SK-N-SH (cell line): ENCODE results near the gene TMED8. TPM values are rescaled to one million over a fixed set of nuclear protein-coding genes. Genes with fewer than 3 reads are reported as not detected.

Experiments
- CTCF ChIA-PET: fragments of 300-600, 350-600 bp; formaldehyde crosslinking; extraction: SDS; loops from one replicate; lab custom pipeline; 2021; lab: Yijun Ruan, JAX
- POLR2A ChIA-PET: fragments of 350-600 bp; sonication (Branson Sonifier 250); formaldehyde crosslinking; extraction: SDS; loops from one replicate; lab custom pipeline; 2020; ENCODE audit warnings: antibody characterized with exemption, inconsistent platforms; lab: Yijun Ruan, JAX
- DNase-seq: peaks from one replicate; pipeline ENCODE4 v3.0.0; 2012
- H2AFZ ChIP-seq: fragments of 200-600 bp; sonication (generic); 2 replicates; pipeline ENCODE4 v1.8.1; 2016; ENCODE audit warnings: antibody characterized with exemption, mild to moderate bottlenecking, low read depth
- H3F3A ChIP-seq: fragments of 200-600 bp; sonication (generic); replicated peaks from 2 replicates; pipeline ENCODE3; 2016; ENCODE audit warnings: antibody characterized with exemption, mild to moderate bottlenecking; ENCODE audit not compliant: insufficient read depth
- H3K27ac ChIP-seq, 2 experiments: fragments of 200-500 bp in 1 of 2; fragments of 200-600 bp in 1 of 2; sonication (Bioruptor generic) in 1 of 2; sonication (generic), shearing (Covaris generic) in 1 of 2; 2 replicates each; pipeline versions ENCODE4 v1.5.1 to v1.6.1; 2014 to 2016; ENCODE audit warnings: low read depth in 2 of 2, inconsistent platforms in 1 of 2, low read length in 1 of 2, mild to moderate bottlenecking in 1 of 2, mixed read lengths in 1 of 2
- H3K27me3 ChIP-seq: fragments of 200-600 bp; sonication (generic), shearing (Covaris generic); 2 replicates; pipeline ENCODE4 v1.6.1; 2016; ENCODE audit warnings: mixed run types; ENCODE audit not compliant: insufficient read depth
- H3K36me3 ChIP-seq, 2 experiments: fragments of 200-500 bp in 1 of 2; fragments of 200-600 bp in 1 of 2; sonication (Bioruptor generic) in 1 of 2; sonication (generic) in 1 of 2; replicated peaks in 1 of 2; 2 replicates each; pipeline versions ENCODE3 to v1.5.1; 2014 to 2016; ENCODE audit warnings: low read length in 1 of 2, mild to moderate bottlenecking in 1 of 2; ENCODE audit not compliant: insufficient read depth in 2 of 2, control insufficient read depth in 1 of 2
- H3K4me1 ChIP-seq, 2 experiments: fragments of 200-500 bp in 1 of 2; fragments of 200-600 bp in 1 of 2; sonication (Bioruptor generic) in 1 of 2; sonication (generic), shearing (Covaris generic) in 1 of 2; 2 replicates each; pipeline versions ENCODE4 v1.5.1 to v1.6.1; 2014 to 2016; ENCODE audit warnings: low read depth in 1 of 2, low read length in 1 of 2, mixed run types in 1 of 2; ENCODE audit not compliant: insufficient read depth in 2 of 2, control insufficient read depth in 1 of 2
- H3K4me2 ChIP-seq: fragments of 200-600 bp; sonication (generic), shearing (Covaris generic); 2 replicates; pipeline ENCODE4 v1.6.1; 2017; ENCODE audit warnings: mixed run types
- H3K4me3 ChIP-seq, 2 experiments: fragments of 200-500 bp in 1 of 2; fragments of 200-600 bp in 1 of 2; sonication (Bioruptor generic) in 1 of 2; sonication (generic), shearing (Covaris generic) in 1 of 2; 2 replicates each; pipeline versions ENCODE4 v1.5.1 to v1.8.1; 2014 to 2016; ENCODE audit warnings: low read depth in 2 of 2, inconsistent platforms in 1 of 2, low read length in 1 of 2, mild to moderate bottlenecking in 1 of 2, mixed read lengths in 1 of 2, moderate library complexity in 1 of 2
- H3K79me2 ChIP-seq: fragments of 200-600 bp; sonication (generic); 2 replicates; pipeline ENCODE4 v1.8.1; 2017; ENCODE audit warnings: mild to moderate bottlenecking; ENCODE audit not compliant: insufficient read depth
- H3K9ac ChIP-seq: fragments of 200-600 bp; sonication (generic); 2 replicates; pipeline ENCODE4 v1.6.1; 2017; ENCODE audit warnings: mixed run types
- H3K9me2 ChIP-seq: fragments of 200-600 bp; sonication (generic); 2 replicates; pipeline ENCODE4 v1.6.1; 2017; ENCODE audit warnings: mixed run types
- H3K9me3 ChIP-seq: fragments of 200-600 bp; sonication (generic); 2 replicates; pipeline ENCODE4 v1.6.1; 2017; ENCODE audit warnings: mixed run types, mild to moderate bottlenecking, moderate library complexity
- H4K20me1 ChIP-seq: fragments of 200-600 bp; sonication (generic); 2 replicates; pipeline ENCODE4 v1.6.1; 2017; ENCODE audit warnings: mild to moderate bottlenecking, mixed run types; ENCODE audit not compliant: insufficient read depth
- CHD2 ChIP-seq: fragments of 150-350 bp; IDR thresholded peaks from 2 replicates; pipeline ENCODE4 v1.6.1; 2018; ENCODE audit warnings: low read length; ENCODE audit not compliant: partially characterized antibody
- EZH2phosphoT487 ChIP-seq: fragments of 200-600 bp; sonication (generic); IDR thresholded peaks from 2 replicates; pipeline ENCODE4 v1.6.1; 2017; ENCODE audit warnings: low read depth, mixed run types, mild to moderate bottlenecking, antibody characterized with exemption, moderate library complexity, borderline replicate concordance
- FOXJ3 ChIP-seq: sonication (generic); formaldehyde crosslinking; IDR thresholded peaks from 2 replicates; pipeline ENCODE4 v1.5.1; 2020; ENCODE audit warnings: mild to moderate bottlenecking, missing genetic modification reagents
- GABPA ChIP-seq: IDR thresholded peaks from 2 replicates; pipeline ENCODE4 v1.4.0; 2012; ENCODE audit warnings: low read depth, mild to moderate bottlenecking
- GATA2 ChIP-seq: sonication (generic); formaldehyde crosslinking; IDR thresholded peaks from 2 replicates; pipeline ENCODE4 v1.5.0; 2020; ENCODE audit warnings: mild to moderate bottlenecking, missing genetic modification reagents
- MEF2A ChIP-seq: IDR thresholded peaks from 2 replicates; pipeline ENCODE4 v1.4.0; 2012; ENCODE audit warnings: low read depth, borderline replicate concordance
- MXI1 ChIP-seq: IDR thresholded peaks from 2 replicates; pipeline ENCODE4 v1.6.1; 2012; ENCODE audit warnings: mild to moderate bottlenecking, low read depth, low read length, improper control_type of control experiment
- NRF1 ChIP-seq: IDR thresholded peaks from 2 replicates; pipeline ENCODE4 v1.6.1; 2012; ENCODE audit warnings: low read depth, mild to moderate bottlenecking, low read length
- POLR2AphosphoS5 ChIP-seq: IDR thresholded peaks from 2 replicates; pipeline ENCODE4 v1.6.1; 2012; ENCODE audit warnings: low read depth, low read length
- RCOR1 ChIP-seq: fragments of 150-350 bp; IDR thresholded peaks from 2 replicates; pipeline ENCODE4 v1.6.1; 2017; ENCODE audit warnings: antibody characterized with exemption, low read length
- SMC3 ChIP-seq: IDR thresholded peaks from 2 replicates; pipeline ENCODE4 v1.6.1; 2012; ENCODE audit warnings: low read depth, low read length, improper control_type of control experiment
- TAF1 ChIP-seq: IDR thresholded peaks from 2 replicates; pipeline ENCODE4 v1.6.1; 2012; ENCODE audit warnings: low read depth, mild to moderate bottlenecking, low read length, moderate library complexity, borderline replicate concordance
- TCF12 ChIP-seq: IDR thresholded peaks from 2 replicates; pipeline ENCODE4 v1.4.0; 2012
- TEAD4 ChIP-seq: IDR thresholded peaks from 2 replicates; pipeline ENCODE4 v1.4.0; 2012; ENCODE audit warnings: mild to moderate bottlenecking, borderline replicate concordance; ENCODE audit not compliant: insufficient read depth
- WGBS: methylation state at CpG from one replicate; pipeline ENCODE4 v1.1.6; 2017; ENCODE audit warnings: low lambda C conversion rate; 5-methylcytosine and 5-hydroxymethylcytosine counted together
- polyA plus RNA-seq, 3 experiments: library from polyadenylated mRNA; depleted of rRNA; stranded (reverse); fragments of >200 nt; gene quantifications; 2 replicates each; pipeline ENCODE4 v1.2.3, GENCODE V29; 2012
- TF ChIP-seq, protein P1 (sequence below): IDR thresholded peaks from 2 replicates; pipeline ENCODE4 v1.4.0; 2012; ENCODE audit warnings: low read depth, borderline replicate concordance
- TF ChIP-seq, protein P2 (sequence below): IDR thresholded peaks from 2 replicates; pipeline ENCODE4 v1.4.0; 2012; ENCODE audit warnings: low read depth
- TF ChIP-seq, protein P3 (sequence below): fragments of 150-350 bp; IDR thresholded peaks from 2 replicates; pipeline ENCODE4 v1.6.1; 2016; ENCODE audit warnings: mild to moderate bottlenecking, low read depth, low read length

Gene TMED8
- polyA plus RNA-seq, 1 of the 3 experiments (the other 2 are of a cell fraction), result 2.3 TPM

DNA sequence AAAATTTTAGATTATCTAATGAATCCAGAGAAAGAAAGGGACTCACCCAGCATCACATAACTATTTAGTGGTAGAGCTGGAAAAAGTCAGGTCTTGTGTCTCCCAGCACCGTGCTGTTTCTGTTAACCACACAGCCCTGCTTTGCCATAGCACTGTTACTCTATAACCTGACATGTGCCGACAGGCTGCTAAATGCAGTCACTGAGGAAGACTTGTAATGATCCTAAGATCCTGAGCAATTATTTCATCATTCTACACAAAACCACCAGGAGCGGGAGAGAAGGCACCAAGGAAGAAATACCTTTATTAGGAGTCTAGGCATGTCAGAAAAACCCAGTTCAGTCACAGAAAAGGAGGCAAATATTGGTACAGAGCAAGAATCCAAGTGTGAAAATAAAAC lies 49.5 kb upstream of the TMED8 start:
- H3K9ac ChIP-seq, result no peak overlapping the region
- no peaks in the 10 kb centered on the region for H3K27me3 ChIP-seq
- peaks cover 3% of the 10 kb centered on the region for H3F3A ChIP-seq
- no peak overlapping the region for H3K4me2 ChIP-seq
- 96% methylated on average over 3 of the region's 3 CpGs for WGBS
- H3K27ac ChIP-seq, result no peak overlapping the region
- no peaks in the 10 kb centered on the region for H3K79me2 ChIP-seq
- no peaks in the 10 kb centered on the region for H3K4me1 ChIP-seq
- no peaks in the 10 kb centered on the region for H3K9me3 ChIP-seq
- H3K9me2 ChIP-seq, result no peaks in the 10 kb centered on the region
- H3K4me3 ChIP-seq, result no peak overlapping the region
- peaks cover 53 to 88% of the 10 kb centered on the region in 2 experiments for H3K36me3 ChIP-seq
- TF ChIP-seq MEF2A (no peak), TEAD4 (no peak), TAF1 (no peak)
- TF ChIP-seq, protein P1, sequence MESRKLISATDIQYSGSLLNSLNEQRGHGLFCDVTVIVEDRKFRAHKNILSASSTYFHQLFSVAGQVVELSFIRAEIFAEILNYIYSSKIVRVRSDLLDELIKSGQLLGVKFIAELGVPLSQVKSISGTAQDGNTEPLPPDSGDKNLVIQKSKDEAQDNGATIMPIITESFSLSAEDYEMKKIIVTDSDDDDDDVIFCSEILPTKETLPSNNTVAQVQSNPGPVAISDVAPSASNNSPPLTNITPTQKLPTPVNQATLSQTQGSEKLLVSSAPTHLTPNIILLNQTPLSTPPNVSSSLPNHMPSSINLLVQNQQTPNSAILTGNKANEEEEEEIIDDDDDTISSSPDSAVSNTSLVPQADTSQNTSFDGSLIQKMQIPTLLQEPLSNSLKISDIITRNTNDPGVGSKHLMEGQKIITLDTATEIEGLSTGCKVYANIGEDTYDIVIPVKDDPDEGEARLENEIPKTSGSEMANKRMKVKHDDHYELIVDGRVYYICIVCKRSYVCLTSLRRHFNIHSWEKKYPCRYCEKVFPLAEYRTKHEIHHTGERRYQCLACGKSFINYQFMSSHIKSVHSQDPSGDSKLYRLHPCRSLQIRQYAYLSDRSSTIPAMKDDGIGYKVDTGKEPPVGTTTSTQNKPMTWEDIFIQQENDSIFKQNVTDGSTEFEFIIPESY, result no peak
- ChIA-PET CTCF (interaction anchor here (1.5 kb wide), 1 partner anchor 31 kb away, joined by 3 read pairs; the partner anchor contains the start of gene VIPAS39), POLR2A (interaction anchor here (1.2 kb wide), 1 partner anchor 12 kb away, joined by 3 read pairs; no protein-coding TSS in a partner anchor)
- no peak overlapping the region for H2AFZ ChIP-seq
- H4K20me1 ChIP-seq, result no peaks in the 10 kb centered on the region
- no peak for DNase-seq

DNA sequence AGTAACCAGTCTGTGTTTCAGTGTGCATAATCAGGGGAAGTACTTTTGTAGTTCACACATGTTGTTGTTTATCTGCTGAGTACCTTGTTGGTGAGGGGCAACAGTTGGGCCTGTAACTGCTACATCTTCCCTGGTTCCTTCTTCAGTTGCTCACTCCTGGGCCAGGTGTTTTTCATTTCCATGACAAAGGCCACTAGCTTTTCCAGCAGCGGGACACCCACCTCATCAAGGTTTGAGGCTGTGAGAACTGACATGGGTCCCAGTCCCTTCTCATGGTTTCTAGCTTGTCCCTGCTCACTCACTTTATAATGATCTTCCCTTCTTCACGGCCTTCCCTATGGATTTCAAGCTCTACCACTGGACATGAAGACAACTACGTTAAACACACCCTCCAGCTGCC lies 48.0 kb upstream of the TMED8 start:
- Histone ChIP-seq H3K27ac (no peak overlapping the region), H3K36me3 (peaks cover 54 to 85% of the 10 kb centered on the region in 2 experiments), H2AFZ (no peak overlapping the region), H3K4me1 (no peaks in the 10 kb centered on the region), H3F3A (peaks cover 3% of the 10 kb centered on the region), H3K79me2 (no peaks in the 10 kb centered on the region), H4K20me1 (no peaks in the 10 kb centered on the region), H3K4me2 (no peak overlapping the region), H3K4me3 (no peak overlapping the region), H3K27me3 (no peaks in the 10 kb centered on the region), H3K9me3 (peaks cover 8% of the 10 kb centered on the region; the same call in 1 of the 2 replicates), H3K9me2 (no peaks in the 10 kb centered on the region), H3K9ac (no peak overlapping the region)
- no peak for TF ChIP-seq NRF1
- TF ChIP-seq TCF12, result no peak
- no peak for TF ChIP-seq MEF2A
- TF ChIP-seq POLR2AphosphoS5, result no peak
- TF ChIP-seq GABPA, result no peak
- TF ChIP-seq FOXJ3 (CRISPR knock-in tag), result no peak
- no peak for TF ChIP-seq MXI1
- TF ChIP-seq, protein P2, sequence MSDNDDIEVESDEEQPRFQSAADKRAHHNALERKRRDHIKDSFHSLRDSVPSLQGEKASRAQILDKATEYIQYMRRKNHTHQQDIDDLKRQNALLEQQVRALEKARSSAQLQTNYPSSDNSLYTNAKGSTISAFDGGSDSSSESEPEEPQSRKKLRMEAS, result no peak
- TF ChIP-seq, protein P3, sequence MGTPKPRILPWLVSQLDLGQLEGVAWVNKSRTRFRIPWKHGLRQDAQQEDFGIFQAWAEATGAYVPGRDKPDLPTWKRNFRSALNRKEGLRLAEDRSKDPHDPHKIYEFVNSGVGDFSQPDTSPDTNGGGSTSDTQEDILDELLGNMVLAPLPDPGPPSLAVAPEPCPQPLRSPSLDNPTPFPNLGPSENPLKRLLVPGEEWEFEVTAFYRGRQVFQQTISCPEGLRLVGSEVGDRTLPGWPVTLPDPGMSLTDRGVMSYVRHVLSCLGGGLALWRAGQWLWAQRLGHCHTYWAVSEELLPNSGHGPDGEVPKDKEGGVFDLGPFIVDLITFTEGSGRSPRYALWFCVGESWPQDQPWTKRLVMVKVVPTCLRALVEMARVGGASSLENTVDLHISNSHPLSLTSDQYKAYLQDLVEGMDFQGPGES, result no peak
- TF ChIP-seq SMC3, result no peak
- no peak for TF ChIP-seq TAF1
- TF ChIP-seq EZH2phosphoT487, result no peak
- no peak for TF ChIP-seq GATA2 (CRISPR knock-in tag)
- no peak for TF ChIP-seq RCOR1
- TF ChIP-seq CHD2, result no peak
- no peak for DNase-seq
- POLR2A ChIA-PET, result interaction anchor here (0.6 kb wide), 1 partner anchor 23 kb away, joined by 3 read pairs; no protein-coding TSS in a partner anchor
- CTCF ChIA-PET, result interaction anchor here (0.8 kb wide), 2 partner anchors 16 to 18 kb away, joined by 3 read pairs; no protein-coding TSS in a partner anchor
- 93% methylated on average over 3 of the region's 3 CpGs for WGBS
